HG03354 (cell line): Measurements from ENCODE around the gene CDH23.

ENCODE experiments used
- ATAC-seq: cut with Tn5 transposase; IDR thresholded peaks from one replicate; pipeline ENCODE4 v1.9.1; 2021; ENCODE audit warnings: mild to moderate bottlenecking; ENCODE audit not compliant: unreplicated experiment, poor library complexity, severe bottlenecking

The CDH23 gene

GRCh38 chr10:71835671-71836595 lies 439.2 kb downstream of the CDH23 start:
- peak; percentile 95 for ATAC-seq

GRCh38 chr10:71836596-71836974 lies 439.9 kb downstream of the CDH23 start:
- peak; percentile 22 for ATAC-seq

GRCh38 chr10:71837098-71837827 lies 440.5 kb downstream of the CDH23 start:
- ATAC-seq = no peak

GRCh38 chr10:71838264-71839211 lies 441.8 kb downstream of the CDH23 start:
- no peak for ATAC-seq

- ATAC-seq = no peak
Observed at GRCh38 chr10:71840177-71840957, 443.6 kb downstream of the CDH23 start.

- no peak for ATAC-seq
Observed at GRCh38 chr10:71840958-71841335, 444.2 kb downstream of the CDH23 start.

- no peak for ATAC-seq
Observed at GRCh38 chr10:71842422-71842821, 445.7 kb downstream of the CDH23 start.

- no peak for ATAC-seq
Observed at GRCh38 chr10:71842856-71843686, 446.4 kb downstream of the CDH23 start.

- ATAC-seq = no peak
Observed at GRCh38 chr10:71844084-71844483, 447.4 kb downstream of the CDH23 start.

GRCh38 chr10:71844695-71845094 lies 448.0 kb downstream of the CDH23 start:
- no peak for ATAC-seq

GRCh38 chr10:71845410-71846405 lies 449.0 kb downstream of the CDH23 start:
- no peak for ATAC-seq

GRCh38 chr10:71846816-71847215 lies 450.1 kb downstream of the CDH23 start:
- no peak for ATAC-seq

GRCh38 chr10:71847418-71847817 lies 450.7 kb downstream of the CDH23 start:
- no peak for ATAC-seq

GRCh38 chr10:71848325-71849275 lies 451.9 kb downstream of the CDH23 start:
- ATAC-seq = no peak

- ATAC-seq = no peak
Observed at GRCh38 chr10:71849461-71849908, 452.8 kb downstream of the CDH23 start.
